IPS DF 4.7 (cell line): Measurements from ENCODE around the gene ILKAP.

Experiments
- DNase-seq: peaks from one replicate; pipeline ENCODE4 v3.0.0-alpha.2; 2013; ENCODE audit warnings: low spot score; ENCODE audit errors: extremely low read depth

ILKAP gene, protein sequence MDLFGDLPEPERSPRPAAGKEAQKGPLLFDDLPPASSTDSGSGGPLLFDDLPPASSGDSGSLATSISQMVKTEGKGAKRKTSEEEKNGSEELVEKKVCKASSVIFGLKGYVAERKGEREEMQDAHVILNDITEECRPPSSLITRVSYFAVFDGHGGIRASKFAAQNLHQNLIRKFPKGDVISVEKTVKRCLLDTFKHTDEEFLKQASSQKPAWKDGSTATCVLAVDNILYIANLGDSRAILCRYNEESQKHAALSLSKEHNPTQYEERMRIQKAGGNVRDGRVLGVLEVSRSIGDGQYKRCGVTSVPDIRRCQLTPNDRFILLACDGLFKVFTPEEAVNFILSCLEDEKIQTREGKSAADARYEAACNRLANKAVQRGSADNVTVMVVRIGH

DNA sequence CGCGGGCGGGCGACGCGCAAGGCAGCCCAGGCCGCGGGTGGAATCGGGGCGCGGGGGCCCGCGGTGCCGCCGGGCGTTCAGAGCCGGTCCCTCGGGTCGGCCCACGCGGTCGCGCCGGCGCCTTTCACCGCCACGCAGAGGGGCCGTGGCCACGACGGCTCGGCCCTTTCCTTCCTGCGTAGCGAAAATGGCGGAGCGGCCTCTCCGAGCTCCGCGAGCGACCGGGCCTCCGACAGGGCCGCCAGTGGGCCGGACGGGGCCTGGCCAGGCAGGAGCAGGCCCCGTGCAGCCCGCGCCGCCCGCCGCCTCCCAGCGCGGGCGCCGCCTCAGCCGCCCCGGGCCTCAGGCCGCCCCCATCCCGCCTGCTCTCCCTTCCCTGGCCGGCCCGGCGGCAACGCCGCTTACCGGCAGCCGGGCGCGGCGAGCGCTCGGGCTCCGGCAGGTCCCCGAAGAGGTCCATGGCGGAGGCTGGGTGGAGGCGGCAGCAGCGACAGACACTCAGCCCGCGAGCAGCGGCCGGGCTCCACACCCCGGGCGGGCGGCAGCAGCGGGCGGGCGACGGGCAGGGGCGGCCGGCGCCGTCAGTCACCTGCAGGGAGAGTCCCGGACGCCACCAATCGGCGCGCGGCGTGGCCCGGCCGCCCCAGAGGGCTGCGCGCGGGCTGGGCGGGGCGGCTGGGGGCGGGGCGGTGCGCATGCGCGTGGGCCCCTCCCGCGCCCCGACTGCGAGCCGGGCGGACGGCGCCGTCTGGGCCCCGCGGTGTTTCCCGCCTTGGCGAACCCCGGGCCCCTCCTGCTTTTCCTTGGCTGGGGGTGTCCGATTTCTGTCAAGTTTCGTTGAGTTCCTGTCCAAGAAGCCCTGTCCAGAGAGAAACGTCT, at the start of gene ILKAP:
TSS of gene ILKAP (minus strand) at position 602 of the 879 bp plus-strand sequence. CDS start at position 460, 142 bp downstream.
- no peak for DNase-seq

DNA sequence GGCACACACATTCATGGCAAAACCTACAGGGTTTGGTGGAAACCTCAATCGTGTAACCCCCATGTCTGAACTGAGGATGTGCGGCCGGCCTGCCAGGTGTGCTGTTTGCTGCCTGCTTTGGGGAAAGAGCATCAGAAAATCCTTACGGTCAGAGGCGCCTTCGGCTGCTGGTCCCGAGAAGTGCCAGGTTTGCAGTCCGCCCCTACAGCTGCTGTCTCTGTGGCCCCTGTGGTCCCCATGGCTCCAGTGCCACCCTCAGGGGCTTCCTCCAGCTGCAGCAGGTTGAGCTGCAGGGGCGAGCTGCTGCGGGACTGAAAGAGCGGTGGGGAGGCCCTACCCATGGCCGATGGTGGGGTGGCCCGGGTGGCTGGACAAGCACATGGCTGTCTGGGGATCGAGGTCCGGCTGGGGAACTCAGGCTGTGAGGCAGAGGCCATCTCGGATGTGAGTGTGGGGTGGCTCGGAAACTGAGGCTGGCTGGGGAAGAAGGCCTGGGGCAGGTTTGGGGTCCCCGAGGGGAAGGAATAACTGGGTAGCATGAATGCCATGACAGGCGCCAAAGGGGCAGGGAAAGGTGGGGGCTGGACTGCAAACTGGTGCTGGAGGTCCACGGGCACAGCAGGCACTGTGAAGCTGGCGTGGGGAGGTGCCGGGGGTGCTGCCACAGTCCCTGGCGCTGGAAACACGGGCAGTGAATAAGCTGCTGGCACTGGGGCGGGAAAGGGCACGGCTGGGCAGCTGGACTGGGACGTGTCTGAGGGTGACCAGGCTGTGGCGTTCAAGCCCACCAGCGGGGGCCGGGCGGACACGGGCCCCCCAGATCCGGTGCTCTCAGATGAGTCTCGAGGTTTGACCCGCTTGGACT, 49.5 kb upstream of the ILKAP start:
- DNase-seq = no peak

DNA sequence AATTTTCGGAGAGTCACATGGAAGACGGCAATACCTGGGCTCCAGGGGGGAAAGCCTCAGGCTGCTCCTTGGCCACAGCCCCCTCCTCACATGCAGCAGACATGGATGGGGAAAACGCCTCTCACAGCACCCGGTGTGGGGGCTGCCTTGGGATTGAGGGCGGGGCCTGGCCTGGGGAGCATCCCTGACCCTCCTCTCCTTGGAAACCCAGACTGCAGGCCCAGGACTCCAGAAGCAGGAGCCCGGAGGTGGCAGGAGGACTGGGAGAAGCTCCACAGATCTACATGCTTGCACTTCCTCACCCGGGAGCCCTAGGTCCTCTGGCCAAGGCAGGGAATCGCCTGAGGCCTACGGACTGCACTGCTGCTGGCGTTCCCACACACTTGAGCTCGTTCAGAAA, 48.5 kb upstream of the ILKAP start:
- no peak for DNase-seq

DNA sequence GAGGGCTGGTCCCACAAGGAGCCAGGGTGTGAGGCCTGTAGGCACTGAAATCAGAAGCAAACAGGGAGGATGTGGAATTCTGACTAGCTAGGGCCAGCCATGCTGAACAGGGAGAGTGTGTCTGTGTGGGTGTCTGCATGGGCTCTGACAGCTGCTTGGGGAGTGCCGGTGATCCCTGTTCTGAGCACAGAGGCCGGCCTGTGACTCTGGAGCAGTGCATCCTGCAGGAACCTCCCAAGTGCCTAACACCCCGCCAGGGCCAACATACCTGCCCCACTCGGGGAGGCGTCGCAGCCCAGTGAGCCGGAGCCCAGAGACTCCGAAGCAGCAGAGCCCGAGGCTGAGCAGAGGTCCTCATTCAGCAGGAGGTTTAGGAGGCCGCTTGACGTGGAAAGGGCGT, 47.8 kb upstream of the ILKAP start:
- no peak for DNase-seq

DNA sequence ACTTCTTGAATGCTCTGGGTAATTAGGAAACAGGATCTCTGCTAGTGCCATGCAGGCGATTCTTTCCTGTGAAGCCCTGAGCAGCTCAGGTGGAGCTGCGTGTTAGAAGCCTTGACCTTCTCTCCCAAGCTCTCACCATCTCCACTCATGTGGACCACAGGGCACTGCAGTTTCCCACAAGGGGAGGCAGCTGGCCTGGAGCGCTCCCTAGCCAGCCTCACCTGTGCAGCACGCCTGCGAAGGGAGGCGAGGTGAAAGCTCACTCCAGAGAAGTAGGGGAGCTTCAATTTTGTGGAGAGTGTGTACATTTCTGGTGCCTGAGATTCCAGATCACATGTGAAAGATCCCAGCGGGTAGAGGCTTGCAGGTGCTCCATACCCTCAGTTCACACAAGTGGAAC, 47.4 kb upstream of the ILKAP start:
- DNase-seq = no peak

DNA sequence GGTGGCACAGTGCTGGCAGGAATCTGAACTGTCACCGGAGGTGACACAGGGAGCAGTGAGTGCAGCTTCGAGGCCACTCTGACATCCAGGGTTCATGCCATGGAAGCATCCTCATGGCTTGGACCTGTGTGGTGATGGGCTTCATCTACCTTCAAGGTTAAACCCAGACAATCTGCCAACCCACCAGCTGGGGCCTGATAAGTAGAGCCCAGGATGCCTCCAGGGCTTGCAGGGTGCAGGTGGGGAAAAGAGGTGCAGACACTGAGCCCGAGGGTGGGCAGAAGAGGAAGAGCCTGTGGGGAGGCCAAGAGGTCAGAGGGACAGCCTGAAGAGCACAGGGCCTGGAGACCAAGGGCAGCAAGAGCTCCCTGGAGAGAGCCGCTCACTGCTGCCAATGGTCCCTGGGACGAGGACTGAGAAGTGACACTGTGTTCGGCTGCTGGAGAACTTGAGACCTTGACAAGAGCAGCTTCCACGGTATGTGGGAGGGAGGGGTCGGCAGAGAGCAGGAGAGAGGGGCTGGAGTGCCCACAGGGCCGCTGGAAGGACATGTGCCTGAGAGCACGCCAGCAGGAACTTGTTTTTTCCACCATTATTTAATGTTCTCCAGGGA, 44.5 kb upstream of the ILKAP start:
- DNase-seq = no peak

DNA sequence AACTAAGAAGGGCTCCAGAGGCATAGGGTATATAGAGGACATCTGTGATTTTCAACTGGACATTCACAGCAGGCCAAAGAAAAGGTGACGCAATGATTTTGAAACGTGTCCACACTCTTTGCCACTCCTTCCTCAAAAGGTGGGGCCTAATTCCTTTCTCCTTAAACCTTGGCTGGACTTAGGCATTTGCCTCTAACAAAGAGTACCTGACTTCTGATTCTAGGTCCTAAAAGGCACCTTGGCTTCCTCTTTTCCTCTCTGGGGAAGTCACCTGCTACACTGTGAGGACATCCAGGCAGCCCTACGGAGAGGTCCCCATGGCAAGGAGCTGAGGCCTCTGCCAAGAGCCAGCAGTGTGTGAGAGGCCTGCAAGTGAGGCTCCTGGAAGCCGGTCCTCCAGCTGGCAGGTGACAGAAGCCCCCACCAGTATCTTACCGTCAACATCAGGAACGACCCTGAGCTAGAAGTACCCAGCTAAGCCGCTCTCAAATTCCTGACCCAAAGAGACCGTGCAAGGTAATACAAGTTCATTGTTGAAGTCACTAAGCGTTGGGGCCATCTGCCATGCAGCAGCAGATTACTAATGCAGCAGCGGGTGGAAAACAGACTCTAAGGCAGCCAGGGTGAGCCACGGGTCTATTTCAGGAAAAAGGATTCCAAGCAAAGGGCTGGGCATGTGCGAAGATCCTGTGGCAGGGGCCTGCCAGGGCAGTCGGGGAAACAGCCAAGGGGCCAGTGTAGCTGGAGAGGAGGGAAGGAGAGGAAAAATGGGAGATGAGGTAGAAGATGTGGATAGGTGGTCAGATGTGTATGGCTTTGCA, 43.7 kb upstream of the ILKAP start:
- no peak for DNase-seq

DNA sequence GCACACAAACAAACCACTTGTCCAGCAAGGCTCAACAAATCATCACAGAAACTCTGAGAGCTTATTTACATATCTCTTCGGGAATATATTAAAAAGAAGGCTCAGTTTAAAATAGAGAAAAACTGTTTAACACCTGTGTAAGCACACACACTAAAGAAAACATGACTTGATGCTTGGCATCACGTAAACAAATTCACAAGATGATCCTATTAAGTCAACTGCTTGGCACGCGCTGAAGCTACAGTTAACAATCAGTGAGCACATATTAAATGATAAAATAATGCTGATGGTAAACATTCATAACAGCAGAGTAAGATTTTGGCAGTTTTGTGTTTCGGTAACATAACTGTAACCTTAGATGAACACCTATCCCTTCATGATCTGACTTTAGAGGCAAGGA, 40.7 kb upstream of the ILKAP start:
- no peak for DNase-seq

DNA sequence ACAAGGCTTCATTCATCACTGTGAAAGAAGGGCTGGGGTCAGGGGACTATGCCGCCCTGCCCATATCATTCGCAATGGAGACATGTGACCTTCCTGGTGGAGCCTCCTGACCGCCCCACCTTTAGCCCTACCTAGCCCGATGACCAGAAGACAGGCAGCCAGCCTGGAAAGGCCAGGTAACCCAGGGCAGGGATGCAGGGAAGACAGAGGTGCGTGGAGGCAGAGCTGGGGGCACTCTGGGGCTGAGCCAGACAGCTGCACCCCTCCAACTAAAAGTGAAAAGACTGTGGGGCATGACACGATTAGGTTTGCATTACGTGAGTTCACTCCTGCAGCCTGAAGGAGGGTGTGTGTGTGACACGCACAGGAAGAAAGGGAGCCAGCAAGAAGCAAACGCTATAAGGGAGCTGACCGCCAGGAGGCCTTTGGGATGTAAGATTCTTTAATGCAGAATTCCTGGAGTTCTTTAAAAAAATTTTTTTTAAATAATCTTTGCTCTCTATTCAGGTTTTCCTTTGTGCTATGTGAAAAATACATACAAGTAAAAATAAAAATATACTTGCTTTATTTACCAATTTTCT, 40.1 kb upstream of the ILKAP start:
- DNase-seq = no peak

DNA sequence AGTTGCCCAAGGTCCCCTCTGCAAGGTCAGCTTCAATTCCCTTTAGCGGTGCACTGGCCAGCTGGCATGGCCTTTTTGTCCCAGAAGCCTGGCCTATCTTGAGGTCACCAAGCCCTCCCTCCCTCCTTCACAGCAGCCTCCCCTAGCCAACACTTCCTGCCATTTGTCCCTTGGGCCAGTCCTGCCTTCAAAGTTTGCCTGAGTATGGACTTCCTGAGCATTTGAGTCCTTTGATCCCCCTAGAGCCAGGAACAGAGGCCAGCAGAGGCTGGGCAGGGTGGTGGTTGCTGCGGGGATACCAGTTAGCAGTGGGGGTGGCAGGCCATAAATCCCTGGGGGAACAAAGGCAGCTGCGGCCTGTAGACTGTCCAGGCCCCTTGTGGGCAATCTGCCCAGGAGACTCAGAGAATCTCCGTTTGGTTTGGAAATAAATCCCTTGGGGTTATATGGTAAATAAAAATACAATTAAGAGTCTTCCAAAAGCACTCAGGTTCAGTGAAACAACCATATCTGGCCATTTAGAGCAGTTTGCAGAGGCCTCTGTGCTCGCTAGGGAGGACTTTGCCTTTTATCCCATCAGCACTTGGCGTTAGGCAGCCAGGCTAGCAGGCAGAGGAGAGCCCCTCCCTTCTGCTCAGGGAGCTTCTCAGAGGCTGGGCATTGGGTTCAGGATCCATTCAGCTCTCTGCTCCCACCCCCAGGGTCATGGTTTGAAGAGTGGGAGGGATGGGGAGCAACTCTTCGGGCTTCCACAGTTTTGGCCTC, 39.4 kb upstream of the ILKAP start:
- DNase-seq = no peak

DNA sequence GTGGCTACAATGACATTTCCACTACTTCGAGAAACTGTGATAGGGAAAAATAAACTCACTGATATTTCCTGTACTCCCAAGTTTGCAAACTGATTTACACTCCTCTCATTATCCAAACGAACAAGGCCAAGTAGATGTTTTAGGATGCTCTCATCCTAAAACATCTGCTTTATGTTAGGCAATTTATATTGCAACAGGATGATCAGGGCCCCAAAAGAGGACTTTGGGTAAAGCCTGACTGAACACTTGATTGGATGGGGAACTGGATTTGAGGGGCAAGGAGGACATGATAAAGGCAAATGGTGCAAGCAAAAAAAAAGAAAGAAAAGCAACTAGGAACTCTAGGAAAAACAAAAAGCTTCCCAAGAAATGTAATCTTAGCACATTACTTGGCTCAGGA, 38.5 kb upstream of the ILKAP start:
- no peak for DNase-seq

DNA sequence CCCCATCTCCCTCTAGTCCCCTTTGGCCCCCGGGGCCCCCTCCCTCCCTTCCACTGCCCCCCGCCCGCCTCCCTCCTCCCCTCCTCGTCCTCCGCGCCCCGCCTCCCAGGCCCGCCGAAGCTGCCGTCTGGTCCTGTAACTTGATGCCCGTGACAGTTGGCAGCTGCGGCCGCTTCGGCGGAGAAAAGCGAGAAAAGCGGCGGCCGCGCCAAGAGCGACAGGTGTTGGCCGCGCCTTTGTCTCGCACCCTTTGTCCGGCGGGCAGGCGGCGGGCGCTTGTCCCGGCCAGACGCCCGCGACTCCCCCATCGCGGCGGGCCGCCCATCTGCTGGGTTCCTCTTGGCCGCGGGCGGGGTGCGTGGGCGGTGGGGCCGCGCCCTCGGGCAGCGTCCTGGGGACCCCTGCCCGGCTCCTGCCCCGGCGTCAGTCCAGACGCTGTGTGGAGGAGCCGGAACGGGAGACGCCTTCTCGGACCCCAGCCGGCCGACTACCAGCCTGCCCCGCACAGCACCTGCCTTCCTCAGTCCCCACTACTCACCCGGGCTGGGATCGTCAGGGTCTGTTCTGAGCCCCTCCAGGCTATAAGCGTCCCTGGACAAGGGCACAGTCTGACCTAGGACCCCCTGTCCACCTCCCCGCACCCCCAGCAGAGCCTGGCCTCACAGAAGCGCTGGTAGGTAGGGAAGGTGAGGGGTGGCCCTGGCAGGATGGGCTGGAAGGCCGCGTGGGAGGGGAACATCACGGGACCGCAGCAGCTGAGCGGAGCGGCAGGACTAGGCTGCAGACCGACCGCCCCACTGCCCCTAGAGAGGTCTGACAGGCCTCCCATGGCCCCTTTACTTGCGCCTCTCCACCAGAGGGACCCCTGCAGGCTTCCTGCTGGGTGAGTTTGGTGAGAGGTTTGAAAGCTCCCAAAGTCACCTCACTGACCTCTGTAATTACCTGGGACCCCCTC, 37.5 kb upstream of the ILKAP start:
- DNase-seq = no peak

DNA sequence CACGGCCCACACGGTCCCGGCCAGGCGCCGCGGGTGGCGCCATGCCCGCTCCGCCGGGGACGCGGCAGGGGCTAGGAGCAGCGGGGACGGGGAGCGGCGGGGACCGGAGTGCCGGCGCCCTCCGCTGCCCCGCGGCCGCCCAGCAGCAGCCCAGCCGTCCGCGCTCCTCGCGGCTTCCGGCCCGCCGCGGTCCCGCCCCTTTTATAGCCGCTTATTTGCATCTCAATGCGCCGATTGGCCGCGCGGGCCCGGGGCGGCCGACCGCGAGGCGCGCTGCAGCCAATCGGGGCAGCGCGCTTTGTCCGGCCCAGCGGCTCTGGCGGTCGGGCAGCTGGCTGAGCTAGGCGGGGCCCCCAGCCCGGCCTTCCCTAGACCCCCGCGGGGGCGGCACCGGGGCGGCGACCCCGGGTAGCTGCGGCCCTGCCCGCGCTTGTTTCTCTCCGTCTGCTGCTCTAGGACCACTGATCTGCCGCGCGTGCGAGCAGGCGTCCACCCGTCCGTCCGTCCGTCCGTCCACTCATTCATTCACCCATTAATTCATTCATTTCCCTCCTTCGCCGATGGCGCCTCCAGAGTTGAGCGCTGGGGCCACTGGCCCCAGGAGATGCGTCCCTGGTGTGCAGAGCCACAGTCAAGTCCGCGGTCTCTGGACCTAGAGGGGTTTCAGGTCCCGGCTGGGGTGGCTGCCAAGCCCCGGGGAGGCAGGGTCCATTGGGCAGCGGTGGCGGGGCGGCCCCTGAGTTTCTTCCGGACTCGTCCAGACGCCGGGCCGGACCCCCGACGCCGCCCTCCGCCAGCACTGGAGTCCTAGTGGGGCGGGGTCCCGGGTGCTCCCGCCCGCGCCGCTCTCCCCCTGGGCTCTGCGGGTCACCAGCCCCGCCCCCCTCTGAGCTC, 36.6 kb upstream of the ILKAP start, which contains the start of gene HES6:
TSS of gene HES6 (minus strand) at position 176 of the 894 bp plus-strand sequence. CDS start at position 43, 133 bp downstream.
- no peak for DNase-seq

DNA sequence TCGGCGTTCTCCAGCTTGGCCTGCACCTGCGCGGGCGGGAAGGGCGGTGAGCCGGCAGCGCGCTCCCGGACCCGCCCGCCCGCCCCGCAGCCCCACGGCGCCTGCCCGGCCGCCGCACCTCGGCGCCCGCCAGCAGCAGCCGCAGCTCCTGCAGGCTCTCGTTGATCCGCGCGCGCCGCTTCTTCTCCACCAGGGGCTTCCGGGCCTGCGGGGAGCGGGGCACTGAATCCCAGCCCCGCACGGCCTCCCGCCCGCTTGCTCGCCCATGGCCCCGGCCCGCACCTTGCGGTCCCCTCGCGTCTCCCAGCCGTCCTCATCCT, 36.0 kb upstream of the ILKAP start:
- DNase-seq = no peak

DNA sequence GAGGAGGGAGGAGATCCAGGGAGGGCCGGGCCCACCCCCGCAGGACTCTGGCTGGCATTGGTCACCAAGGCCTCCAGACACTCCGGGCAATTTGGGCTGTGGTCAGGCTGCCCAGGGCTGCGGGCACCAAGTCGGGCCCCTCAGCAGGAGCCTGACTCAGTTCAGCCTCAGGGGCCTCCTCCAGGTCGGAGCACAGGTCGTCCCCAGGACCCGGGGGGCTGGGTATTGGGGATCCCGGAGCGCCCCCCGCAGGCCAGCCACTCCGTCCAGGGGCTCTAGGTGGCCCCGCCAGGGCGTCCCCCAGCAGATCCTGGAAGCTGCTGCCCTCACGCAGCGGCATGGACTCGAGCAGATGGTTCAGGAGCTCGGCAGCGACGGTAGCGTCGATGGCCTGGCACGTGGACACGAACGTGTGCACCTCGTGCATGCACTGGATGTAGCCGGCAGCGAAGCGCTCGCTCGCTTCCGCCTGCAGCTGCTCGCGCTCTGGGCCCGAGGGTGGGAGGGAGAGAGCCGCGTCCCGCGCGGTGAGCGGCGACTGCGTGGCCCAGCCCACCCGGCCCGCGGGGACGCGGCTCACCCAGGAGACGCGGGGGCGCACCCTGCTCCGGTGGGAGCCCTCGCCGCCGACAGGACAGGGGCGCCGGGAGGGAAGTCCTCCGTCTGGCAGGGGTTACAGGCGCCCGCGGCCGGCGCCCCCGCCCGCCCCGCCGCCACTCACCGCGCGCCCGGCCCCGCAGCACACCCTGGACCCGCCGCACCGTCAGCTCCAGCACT, 35.5 kb upstream of the ILKAP start:
- DNase-seq = no peak

DNA sequence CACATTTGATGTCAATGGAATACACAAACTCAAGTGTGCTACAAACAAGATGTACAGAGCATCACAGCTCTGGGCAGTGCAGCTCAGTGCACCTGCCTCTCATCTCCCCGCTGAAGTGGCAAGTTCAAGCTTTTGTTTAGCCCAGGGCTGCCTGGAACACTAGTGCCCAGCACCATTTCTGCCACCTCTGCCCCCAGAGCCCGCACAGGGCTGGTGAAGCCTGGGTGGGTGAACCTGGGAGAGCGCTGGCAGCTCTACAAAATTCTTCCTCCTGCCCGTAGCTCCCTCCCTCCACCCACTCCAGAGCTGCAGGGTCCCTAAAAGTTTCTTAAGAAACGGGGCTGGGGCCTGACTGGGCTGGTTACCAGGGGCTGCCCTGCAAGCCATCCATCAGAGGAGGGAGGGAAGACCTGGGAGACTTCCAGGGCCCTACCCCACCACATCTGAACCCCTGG, 34.8 kb upstream of the ILKAP start:
- DNase-seq = no peak
